ENCODE data around the gene ERBIN.
"Not testable (repeated sequence)": the region's sequence is repeated elsewhere in the genome, so short reads cannot be mapped to it uniquely, and the experiment has no call there.

GRCh38 chr5:66063061-66063460 lies 136.7 kb downstream of the ERBIN start:
- not testable (repeated sequence) for TF ChIP-seq CTCF (IDR thresholded peaks at IDR 0.05; ENCODE audit: poor library complexity, severe bottlenecking); EZH2 (IDR thresholded peaks at IDR 0.05; ENCODE audit: borderline replicate concordance, insufficient read depth, low read length, poor library complexity, severe bottlenecking); RAD21 (conservative IDR thresholded peaks at IDR 0.05); EP300 (conservative IDR thresholded peaks at IDR 0.05; ENCODE audit: poor library complexity, severe bottlenecking); REST (IDR thresholded peaks at IDR 0.05; ENCODE audit: borderline replicate concordance); POLR2AphosphoS5 (IDR thresholded peaks at IDR 0.05); TAF1 (IDR thresholded peaks at IDR 0.05; ENCODE audit: low read depth); SMC3 (conservative IDR thresholded peaks at IDR 0.05; ENCODE audit: poor library complexity); MXI1 (conservative IDR thresholded peaks at IDR 0.05; ENCODE audit: poor library complexity, severe bottlenecking)
